B cell (primary cell): ENCODE data around the gene RNGTT. TPM values are rescaled to one million over a fixed set of nuclear protein-coding genes. Genes with fewer than 3 reads are reported as not detected.

Experiments
- ATAC-seq: fragments of 200-7000 bp; cut with Tn5 transposase; one replicate; pipeline ENCODE4 v1.10.0; 2021; ENCODE audit warnings: low read depth, mild to moderate bottlenecking, moderate number of reproducible peaks, moderate library complexity
- CTCF ChIA-PET: fragments of 350-600 bp; sonication (Branson Sonifier 250); formaldehyde crosslinking; loops from one replicate; lab custom pipeline; 2021; ENCODE audit warnings: antibody characterized with exemption, inconsistent platforms; lab: Charles Lee
- POLR2A ChIA-PET: fragments of 350-600 bp; sonication (Branson Sonifier 250); formaldehyde crosslinking; loops from one replicate; lab custom pipeline; 2021; ENCODE audit warnings: antibody characterized with exemption; lab: Charles Lee
- DNase-seq: peaks from one replicate; pipeline ENCODE4 v3.0.0; 2013
- H2AFZ ChIP-seq: 2 replicates; pipeline ENCODE4 v1.6.1; 2012; ENCODE audit warnings: mild to moderate bottlenecking, low read depth, low read length; ENCODE audit not compliant: insufficient read depth, poor library complexity, severe bottlenecking
- H3K27ac ChIP-seq, 2 donors: 1 replicate in 1 of 2; 2 replicates in 1 of 2; pipeline ENCODE4 v1.5.1; 2012 to 2013; ENCODE audit warnings: low read length in 2 of 2, mild to moderate bottlenecking in 2 of 2, moderate library complexity in 1 of 2
- H3K27me3 ChIP-seq, 4 experiments: fragments of 200-600 bp in 1 of 4; sonication (generic) in 1 of 4; replicated peaks in 1 of 4; 1 replicate in 2 of 4; 2 replicates in 2 of 4; pipeline versions ENCODE4 v1.6.1 to v1.7.0; 2013 to 2016; ENCODE audit warnings: low read length in 3 of 4, mild to moderate bottlenecking in 2 of 4, mixed read lengths in 1 of 4, moderate library complexity in 1 of 4; ENCODE audit not compliant: insufficient read depth in 4 of 4, control insufficient read depth in 3 of 4; ENCODE audit errors: control extremely low read depth in 1 of 4
- H3K36me3 ChIP-seq, 2 experiments: replicated peaks in 1 of 2; 1 replicate in 1 of 2; 2 replicates in 1 of 2; pipeline versions ENCODE4 v1.6.1 to v1.7.1; 2013; ENCODE audit warnings: low read length in 1 of 2; ENCODE audit not compliant: insufficient read depth in 2 of 2, control insufficient read depth in 1 of 2; ENCODE audit errors: control extremely low read depth in 1 of 2, extremely low read depth in 1 of 2
- H3K4me1 ChIP-seq, 2 donors: fragments of 200-600 bp in 1 of 2; sonication (generic) in 1 of 2; 1 replicate in 1 of 2; 2 replicates in 1 of 2; pipeline versions ENCODE4 v1.5.1 to v1.6.1; 2013 to 2017; ENCODE audit warnings: low read length in 2 of 2; ENCODE audit not compliant: control insufficient read depth in 2 of 2, insufficient read depth in 2 of 2
- H3K4me2 ChIP-seq: replicated peaks from 2 replicates; pipeline ENCODE3; 2012; ENCODE audit warnings: mild to moderate bottlenecking, low read depth, low read length; ENCODE audit not compliant: poor library complexity, severe bottlenecking
- H3K4me3 ChIP-seq, 5 experiments: fragments of 200-600 bp in 1 of 5; sonication (generic) in 1 of 5; 1 replicate in 3 of 5; 2 replicates in 2 of 5; pipeline versions ENCODE4 v1.5.1 to v1.7.0; 2011 to 2016; ENCODE audit warnings: low read length in 4 of 5, mild to moderate bottlenecking in 4 of 5, low read depth in 2 of 5, control low read depth in 1 of 5, moderate library complexity in 1 of 5; ENCODE audit not compliant: insufficient read depth in 1 of 5; ENCODE audit errors: control extremely low read depth in 1 of 5, extremely low read depth in 1 of 5
- H3K79me2 ChIP-seq: fragments of 200-600 bp; sonication (generic); one replicate; pipeline ENCODE4 v1.6.0; 2016; ENCODE audit warnings: low read length; ENCODE audit not compliant: control insufficient read depth, insufficient read depth
- H3K9ac ChIP-seq: fragments of 200-600 bp; sonication (generic); 2 replicates; pipeline ENCODE4 v1.6.1; 2017; ENCODE audit warnings: mild to moderate bottlenecking, low read length, moderate library complexity
- H3K9me3 ChIP-seq, 3 donors: one replicate each; pipeline versions ENCODE4 v1.6.1 to v1.7.1; 2013; ENCODE audit warnings: low read length in 2 of 3; ENCODE audit not compliant: control insufficient read depth in 2 of 3, insufficient read depth in 1 of 3; ENCODE audit errors: control extremely low read depth in 1 of 3
- H4K20me1 ChIP-seq: 2 replicates; pipeline ENCODE4 v1.6.0; 2012; ENCODE audit warnings: mild to moderate bottlenecking, low read length; ENCODE audit not compliant: insufficient read depth, control insufficient read depth, poor library complexity, severe bottlenecking
- H3K27ac Mint-ChIP-seq: one replicate; pipeline ENCODE4 v1.8.0; 2021; ENCODE audit warnings: mixed read lengths
- H3K27me3 Mint-ChIP-seq: one replicate; pipeline ENCODE4 v1.8.0; 2021; ENCODE audit warnings: mixed read lengths
- H3K4me1 Mint-ChIP-seq: one replicate; pipeline ENCODE4 v1.8.0; 2021; ENCODE audit warnings: mixed read lengths
- H3K4me3 Mint-ChIP-seq: one replicate; pipeline ENCODE4 v1.8.0; 2021; ENCODE audit warnings: mixed read lengths
- H3K9me3 Mint-ChIP-seq: one replicate; pipeline ENCODE4 v1.8.0; 2022; ENCODE audit warnings: mixed read lengths; ENCODE audit not compliant: insufficient read depth
- CTCF ChIP-seq: fragments of 200-600 bp; IDR thresholded peaks from one replicate; pipeline ENCODE4 v1.8.0; 2022; ENCODE audit warnings: antibody characterized with exemption, mild to moderate bottlenecking
- EZH2 ChIP-seq: IDR thresholded peaks from 2 replicates; pipeline ENCODE4 v1.6.1; 2012; ENCODE audit warnings: borderline replicate concordance, low read depth, mild to moderate bottlenecking, moderate library complexity, low read length; ENCODE audit not compliant: insufficient read depth, poor library complexity, severe bottlenecking
- WGBS: methylation state at CpG from one replicate; pipeline ENCODE4 v1.1.5; 2013; ENCODE audit warnings: missing lambda C conversion rate; ENCODE audit not compliant: insufficient coverage; 5-methylcytosine and 5-hydroxymethylcytosine counted together
- intact Hi-C: fragments of 100-400 bp; cut with micrococcal nuclease; formaldehyde crosslinking; loops from one replicate; pipeline ENCODE4 v1.10.0; 2022
- polyA plus RNA-seq: library from polyadenylated mRNA; depleted of rRNA; stranded (reverse); fragments of >200 nt; gene quantifications from 2 replicates; pipeline ENCODE4 v1.2.3, GENCODE V29; 2012
- total RNA-seq, 2 donors: library from RNA; stranded (reverse); fragments of 120-200 nt in 1 of 2; gene quantifications; 1 replicate in 1 of 2; 2 replicates in 1 of 2; pipeline versions ENCODE4 v1.2.3 to v1.2.4, GENCODE V29; 2013 to 2022

Gene RNGTT
- total and polyA plus RNA-seq, 2 donors (not counting 1 experiment from before 2014, with no cell fraction given): 10.8 to 29.1 TPM

- DNase-seq (no peak), ATAC-seq (no peak)
- H3K27ac ChIP-seq: no peak overlapping the region
- H3K4me2 ChIP-seq: no peak overlapping the region
- CTCF ChIA-PET: no interaction called here
- H3K9ac ChIP-seq: no peak overlapping the region
- Mint-ChIP-seq H3K27me3 (no peaks in the 10 kb centered on the region), H3K4me3 (no peak overlapping the region), H3K27ac (no peak overlapping the region), H3K9me3 (no peaks in the 10 kb centered on the region), H3K4me1 (no peaks in the 10 kb centered on the region)
- WGBS: 94% methylated on average over 5 of the region's 8 CpGs
- intact Hi-C loops: no loop called here
- TF ChIP-seq CTCF (no peak), EZH2 (no peak)
- no peaks in the 10 kb centered on the region for H3K27me3 ChIP-seq
- no peak overlapping the region for H2AFZ ChIP-seq
- H3K79me2 ChIP-seq: no peaks in the 10 kb centered on the region
- no peaks in the 10 kb centered on the region for H4K20me1 ChIP-seq
- POLR2A ChIA-PET: no interaction called here
- no peaks in the 10 kb centered on the region for H3K36me3 ChIP-seq
- H3K4me1 ChIP-seq: peaks cover 4 to 5% of the 10 kb centered on the region in 2 donors
- H3K9me3 ChIP-seq: peaks cover 0 to 4% (median 0%) of the 10 kb centered on the region in 3 donors
- H3K4me3 ChIP-seq: no peak overlapping the region
Measured at GRCh38 chr6:88563277-88563625, 400.2 kb downstream of the RNGTT start.

DNA sequence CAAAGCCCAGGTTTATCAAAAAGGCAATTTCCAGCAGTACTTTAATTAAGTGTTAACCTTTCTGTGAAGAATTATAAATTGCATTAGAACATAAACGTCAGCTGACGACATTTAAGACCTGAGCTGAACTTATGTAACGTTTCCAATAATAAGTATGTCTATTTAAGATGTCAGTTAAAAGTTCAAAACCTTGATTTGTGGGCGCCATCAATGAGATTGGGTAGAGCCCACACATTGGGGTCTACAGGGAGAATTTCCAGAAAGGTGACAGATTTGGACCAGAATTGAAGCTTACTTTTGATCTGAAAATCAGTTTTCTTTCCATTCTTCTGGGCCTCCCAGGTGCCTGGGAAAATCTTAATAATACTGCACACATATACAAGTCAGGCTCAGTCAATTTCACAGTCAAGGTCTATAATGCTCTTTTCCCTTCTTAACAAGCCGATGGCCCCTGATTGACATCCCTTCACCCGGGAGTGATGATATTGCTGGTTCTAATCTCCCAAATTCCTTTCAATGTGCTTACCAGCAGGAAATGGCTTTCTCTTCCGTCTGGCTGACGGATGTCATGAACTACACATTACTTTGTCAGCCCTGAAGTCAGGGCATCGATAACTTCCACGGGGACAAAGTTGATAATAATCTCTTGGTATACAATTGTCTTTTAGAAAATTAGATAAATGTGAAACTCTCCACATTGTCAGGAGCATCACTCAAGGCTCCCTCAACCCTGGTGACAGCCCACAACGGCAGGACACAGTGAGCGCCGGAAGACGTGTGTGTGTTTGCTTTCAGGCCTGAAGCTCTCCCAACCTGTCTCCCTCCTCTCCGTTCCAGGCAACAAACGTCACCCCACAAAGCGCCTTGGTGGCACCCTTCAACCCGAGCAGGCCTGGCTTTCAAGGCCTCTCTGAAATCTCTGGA lies 400.8 kb downstream of the RNGTT start:
- no peak for ATAC-seq
- Histone ChIP-seq H3K36me3 (no peaks in the 10 kb centered on the region), H3K79me2 (no peaks in the 10 kb centered on the region), H3K4me1 (peaks cover 4 to 5% of the 10 kb centered on the region in 2 donors), H3K4me2 (no peak overlapping the region), H3K9me3 (peaks cover 0 to 4% (median 0%) of the 10 kb centered on the region in 3 donors), H3K4me3 (no peak overlapping the region), H4K20me1 (no peaks in the 10 kb centered on the region), H3K27me3 (no peaks in the 10 kb centered on the region), H2AFZ (no peak overlapping the region), H3K9ac (no peak overlapping the region), H3K27ac (no peak overlapping the region)
- Mint-ChIP-seq H3K27me3 (no peaks in the 10 kb centered on the region), H3K9me3 (no peaks in the 10 kb centered on the region), H3K4me3 (no peak overlapping the region), H3K4me1 (no peaks in the 10 kb centered on the region), H3K27ac (no peak overlapping the region)
- CTCF ChIA-PET: no interaction called here
- 97% methylated on average over 14 of the region's 18 CpGs for WGBS
- POLR2A ChIA-PET: no interaction called here
- no peak for DNase-seq
- intact Hi-C loops: no loop called here
- TF ChIP-seq CTCF (no peak), EZH2 (no peak)
